Fibroblast of villous mesenchyme (primary cell): ENCODE data around the gene UBQLN4. TPM values are rescaled to one million over a fixed set of nuclear protein-coding genes. Genes with fewer than 3 reads are reported as not detected.
"Not testable (repeated sequence)": the region's sequence is repeated elsewhere in the genome, so short reads cannot be mapped to it uniquely, and the experiment has no call there.

Experiments
- DNase-seq: peaks from one replicate; pipeline ENCODE4 v3.0.0-alpha.2; 2010; ENCODE audit warnings: low read depth
- H3K4me3 ChIP-seq: 2 replicates; pipeline ENCODE4 v1.5.1; 2011; ENCODE audit warnings: low read depth, mild to moderate bottlenecking, low read length
- total RNA-seq: library from RNA; depleted of rRNA; stranded (reverse); fragments of >200 nt; gene quantifications from 2 replicates; pipeline ENCODE4 v1.2.3, GENCODE V29; 2012
- TF ChIP-seq, protein P1 (sequence below): IDR thresholded peaks from 2 replicates; pipeline ENCODE4 v1.5.1; 2012; ENCODE audit warnings: low read depth, mild to moderate bottlenecking, low read length; ENCODE audit not compliant: insufficient read depth

UBQLN4 gene
- total RNA-seq, 1 donor: 20.3 TPM

DNA sequence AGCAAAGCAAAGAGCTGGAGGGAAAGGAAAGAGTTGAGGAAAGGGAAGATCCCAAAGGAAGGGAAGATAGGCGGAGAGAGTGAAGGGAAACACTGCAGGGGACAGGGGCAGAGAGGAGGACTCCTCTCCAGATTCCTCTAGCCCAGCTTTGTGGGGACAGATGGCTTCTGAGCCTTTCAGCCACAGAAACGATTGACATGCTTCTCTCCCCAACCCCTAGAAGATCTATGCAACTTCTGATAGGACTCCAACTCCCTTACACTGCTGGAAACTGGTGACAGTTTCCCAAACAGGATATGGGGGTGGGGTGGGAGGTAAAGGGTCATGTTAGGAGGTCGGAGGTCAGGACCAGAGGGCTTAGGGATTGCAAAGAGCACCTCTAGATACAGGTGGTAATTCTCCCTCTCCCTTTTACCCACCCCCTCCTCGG, 22.2 kb upstream of the UBQLN4 start:
- TF ChIP-seq, protein P1, sequence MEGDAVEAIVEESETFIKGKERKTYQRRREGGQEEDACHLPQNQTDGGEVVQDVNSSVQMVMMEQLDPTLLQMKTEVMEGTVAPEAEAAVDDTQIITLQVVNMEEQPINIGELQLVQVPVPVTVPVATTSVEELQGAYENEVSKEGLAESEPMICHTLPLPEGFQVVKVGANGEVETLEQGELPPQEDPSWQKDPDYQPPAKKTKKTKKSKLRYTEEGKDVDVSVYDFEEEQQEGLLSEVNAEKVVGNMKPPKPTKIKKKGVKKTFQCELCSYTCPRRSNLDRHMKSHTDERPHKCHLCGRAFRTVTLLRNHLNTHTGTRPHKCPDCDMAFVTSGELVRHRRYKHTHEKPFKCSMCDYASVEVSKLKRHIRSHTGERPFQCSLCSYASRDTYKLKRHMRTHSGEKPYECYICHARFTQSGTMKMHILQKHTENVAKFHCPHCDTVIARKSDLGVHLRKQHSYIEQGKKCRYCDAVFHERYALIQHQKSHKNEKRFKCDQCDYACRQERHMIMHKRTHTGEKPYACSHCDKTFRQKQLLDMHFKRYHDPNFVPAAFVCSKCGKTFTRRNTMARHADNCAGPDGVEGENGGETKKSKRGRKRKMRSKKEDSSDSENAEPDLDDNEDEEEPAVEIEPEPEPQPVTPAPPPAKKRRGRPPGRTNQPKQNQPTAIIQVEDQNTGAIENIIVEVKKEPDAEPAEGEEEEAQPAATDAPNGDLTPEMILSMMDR: no peak
- no peak for DNase-seq

DNA sequence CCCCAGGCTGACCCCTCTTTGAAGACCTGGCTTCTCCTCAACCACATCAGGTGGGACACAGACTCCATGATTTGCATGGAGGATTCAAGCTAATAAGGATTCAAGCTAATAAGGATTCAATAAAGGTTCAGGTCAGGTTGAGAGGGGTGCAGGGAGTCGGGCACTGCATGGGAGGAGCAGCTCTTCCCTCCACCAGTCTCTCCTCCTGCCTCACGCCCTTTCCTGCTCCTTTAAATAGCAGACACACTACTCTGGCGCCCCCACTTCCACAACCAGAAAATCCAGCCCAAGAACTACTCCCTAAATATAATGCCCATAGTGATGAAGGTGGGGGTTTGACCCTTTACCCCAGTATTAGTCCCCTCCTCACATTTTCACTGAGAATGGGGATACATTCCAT, 21.6 kb upstream of the UBQLN4 start:
- no peak for DNase-seq
- TF ChIP-seq, protein P1: no peak

More for the DNA sequence above, 22.2 kb upstream of the UBQLN4 start:
- no peak overlapping the region for H3K4me3 ChIP-seq

DNA sequence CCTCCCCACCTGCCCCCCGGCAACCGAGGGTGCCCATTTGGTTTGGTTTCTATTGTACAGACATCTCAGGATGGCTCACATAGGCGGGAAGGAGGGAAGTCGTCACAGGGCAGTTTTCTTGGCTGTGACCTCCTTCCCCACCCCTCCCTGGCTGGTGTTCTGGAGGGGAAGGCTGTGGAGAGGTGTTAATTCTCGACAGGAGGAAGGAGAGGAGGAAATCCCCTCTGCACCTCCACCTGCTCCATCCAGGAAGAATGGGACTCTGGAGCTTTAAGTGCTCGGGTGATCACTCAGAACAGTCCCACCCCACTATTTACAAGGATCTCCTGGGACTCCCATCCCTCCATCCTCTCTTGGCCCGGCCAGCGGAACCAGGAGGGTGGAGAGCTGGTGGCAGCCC, 21.1 kb upstream of the UBQLN4 start:
- no peak for DNase-seq
- H3K4me3 ChIP-seq: no peak overlapping the region
- TF ChIP-seq, protein P1: no peak

More for the DNA sequence above, 21.6 kb upstream of the UBQLN4 start:
- no peak overlapping the region for H3K4me3 ChIP-seq

DNA sequence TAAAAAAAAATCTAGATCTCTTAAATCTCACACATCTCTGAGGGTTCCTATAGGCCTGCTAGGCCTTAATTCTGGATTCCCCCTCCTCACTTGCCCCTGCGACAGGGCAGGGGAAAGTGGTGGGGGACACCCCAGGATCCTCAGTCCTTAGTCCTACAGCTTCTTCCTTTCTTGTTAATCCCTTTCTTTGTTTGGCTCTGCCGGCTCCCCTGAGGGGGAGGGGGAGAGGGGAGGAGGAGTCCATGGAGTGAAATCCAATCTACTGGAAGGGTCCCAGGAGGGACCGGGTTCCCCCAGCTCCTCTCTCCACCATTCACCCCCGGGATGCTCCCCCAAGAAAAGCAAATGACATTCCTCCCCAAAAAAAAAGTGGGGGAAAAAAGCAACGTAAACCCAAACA, 20.1 kb upstream of the UBQLN4 start:
- no peak overlapping the region for H3K4me3 ChIP-seq
- TF ChIP-seq, protein P1: no peak
- no peak for DNase-seq

DNA sequence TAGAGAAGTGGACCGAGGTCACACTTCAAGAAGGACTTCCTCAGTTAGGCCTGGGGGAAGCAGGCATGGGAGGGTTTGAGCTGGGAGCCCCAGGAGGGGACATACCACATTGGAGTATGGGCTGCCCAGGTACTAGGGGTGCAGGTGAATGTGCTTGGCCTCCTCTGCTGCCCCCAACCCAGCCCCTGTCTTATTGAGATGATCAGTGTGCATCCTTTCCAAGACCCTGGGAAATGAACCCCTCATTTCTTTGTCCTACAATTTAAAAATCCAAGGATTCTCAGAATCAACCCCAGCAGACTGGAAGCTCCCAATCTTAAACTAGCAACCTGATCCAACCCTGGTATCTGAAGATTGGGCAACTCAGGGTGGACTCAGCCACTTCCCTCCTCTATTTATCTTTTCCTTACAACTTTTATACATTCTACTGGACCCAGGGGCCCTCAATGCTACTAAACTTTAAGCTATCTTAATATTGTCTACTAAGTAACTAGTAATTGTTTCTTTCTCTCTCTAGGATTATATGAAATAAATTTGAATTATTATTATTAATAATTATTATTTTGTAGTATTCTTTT, 19.6 kb upstream of the UBQLN4 start:
- no peak overlapping the region for H3K4me3 ChIP-seq
- no peak for DNase-seq
- TF ChIP-seq, protein P1: no peak

DNA sequence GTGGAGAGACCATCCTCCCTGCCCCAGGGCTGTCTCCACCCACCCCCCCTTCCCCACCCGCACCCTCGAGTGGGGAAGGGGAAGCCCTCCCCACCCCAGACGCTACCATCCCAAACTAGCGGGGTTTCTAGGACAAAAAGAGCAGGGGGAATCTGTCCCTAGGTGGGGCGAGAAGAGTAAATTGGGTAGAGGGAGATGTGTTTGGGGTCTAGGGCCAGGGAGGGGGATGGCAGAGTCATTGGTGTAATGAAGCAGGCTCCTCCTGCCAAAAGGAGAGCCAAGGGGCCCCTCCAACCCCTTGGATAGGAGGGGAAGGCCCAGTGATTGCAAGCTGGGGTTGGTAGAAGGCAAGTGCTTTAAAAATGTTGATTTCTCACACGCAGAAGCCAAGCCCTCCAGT, 18.7 kb upstream of the UBQLN4 start:
- TF ChIP-seq, protein P1: no peak
- H3K4me3 ChIP-seq: no peak overlapping the region
- no peak for DNase-seq

DNA sequence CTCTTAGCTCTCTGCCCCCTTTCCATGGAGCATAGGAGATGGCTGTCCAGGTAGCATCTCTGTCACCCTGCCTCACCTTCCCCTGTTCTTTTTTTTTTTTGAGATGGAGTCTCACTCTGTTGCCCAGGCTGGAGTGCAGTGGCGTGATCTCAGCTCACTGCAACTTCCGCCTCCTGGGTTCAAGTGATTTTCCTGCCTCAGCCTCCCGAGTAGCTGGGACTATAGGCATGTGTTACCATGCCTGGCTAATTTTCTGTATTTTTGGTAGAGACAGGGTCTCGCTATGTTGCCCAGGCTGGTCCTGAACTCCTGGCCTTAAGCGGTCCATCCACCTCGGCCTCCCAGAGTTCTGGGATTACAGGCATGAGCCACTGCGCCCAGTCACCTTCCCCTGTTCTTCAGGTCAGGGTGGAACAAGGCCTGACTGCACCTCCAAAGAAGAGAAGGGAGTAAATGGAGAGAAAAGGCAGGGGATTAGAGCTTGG, 17.8 kb upstream of the UBQLN4 start:
- DNase-seq, H3K4me3 ChIP-seq: not testable (repeated sequence)
